B cell (primary cell): ENCODE data around the gene CYFIP1. TPM values are rescaled to one million over a fixed set of nuclear protein-coding genes. Genes with fewer than 3 reads are reported as not detected.

ENCODE experiments used
- ATAC-seq: fragments of 200-7000 bp; cut with Tn5 transposase; one replicate; pipeline ENCODE4 v1.10.0; 2021; ENCODE audit warnings: low read depth, mild to moderate bottlenecking, moderate number of reproducible peaks, moderate library complexity
- CTCF ChIA-PET: fragments of 350-600 bp; sonication (Branson Sonifier 250); formaldehyde crosslinking; loops from one replicate; lab custom pipeline; 2021; ENCODE audit warnings: antibody characterized with exemption, inconsistent platforms; lab: Charles Lee
- POLR2A ChIA-PET: fragments of 350-600 bp; sonication (Branson Sonifier 250); formaldehyde crosslinking; loops from one replicate; lab custom pipeline; 2021; ENCODE audit warnings: antibody characterized with exemption; lab: Charles Lee
- DNase-seq: peaks from one replicate; pipeline ENCODE4 v3.0.0; 2013
- H2AFZ ChIP-seq: 2 replicates; pipeline ENCODE4 v1.6.1; 2012; ENCODE audit warnings: mild to moderate bottlenecking, low read depth, low read length; ENCODE audit not compliant: insufficient read depth, poor library complexity, severe bottlenecking
- H3K27ac ChIP-seq, 2 donors: 1 replicate in 1 of 2; 2 replicates in 1 of 2; pipeline ENCODE4 v1.5.1; 2012 to 2013; ENCODE audit warnings: low read length in 2 of 2, mild to moderate bottlenecking in 2 of 2, moderate library complexity in 1 of 2
- H3K27me3 ChIP-seq, 4 experiments: fragments of 200-600 bp in 1 of 4; sonication (generic) in 1 of 4; replicated peaks in 1 of 4; 1 replicate in 2 of 4; 2 replicates in 2 of 4; pipeline versions ENCODE4 v1.6.1 to v1.7.0; 2013 to 2016; ENCODE audit warnings: low read length in 3 of 4, mild to moderate bottlenecking in 2 of 4, mixed read lengths in 1 of 4, moderate library complexity in 1 of 4; ENCODE audit not compliant: insufficient read depth in 4 of 4, control insufficient read depth in 3 of 4; ENCODE audit errors: control extremely low read depth in 1 of 4
- H3K36me3 ChIP-seq, 2 experiments: replicated peaks in 1 of 2; 1 replicate in 1 of 2; 2 replicates in 1 of 2; pipeline versions ENCODE4 v1.6.1 to v1.7.1; 2013; ENCODE audit warnings: low read length in 1 of 2; ENCODE audit not compliant: insufficient read depth in 2 of 2, control insufficient read depth in 1 of 2; ENCODE audit errors: control extremely low read depth in 1 of 2, extremely low read depth in 1 of 2
- H3K4me1 ChIP-seq, 2 donors: fragments of 200-600 bp in 1 of 2; sonication (generic) in 1 of 2; 1 replicate in 1 of 2; 2 replicates in 1 of 2; pipeline versions ENCODE4 v1.5.1 to v1.6.1; 2013 to 2017; ENCODE audit warnings: low read length in 2 of 2; ENCODE audit not compliant: control insufficient read depth in 2 of 2, insufficient read depth in 2 of 2
- H3K4me2 ChIP-seq: replicated peaks from 2 replicates; pipeline ENCODE3; 2012; ENCODE audit warnings: mild to moderate bottlenecking, low read depth, low read length; ENCODE audit not compliant: poor library complexity, severe bottlenecking
- H3K4me3 ChIP-seq, 5 experiments: fragments of 200-600 bp in 1 of 5; sonication (generic) in 1 of 5; 1 replicate in 3 of 5; 2 replicates in 2 of 5; pipeline versions ENCODE4 v1.5.1 to v1.7.0; 2011 to 2016; ENCODE audit warnings: low read length in 4 of 5, mild to moderate bottlenecking in 4 of 5, low read depth in 2 of 5, control low read depth in 1 of 5, moderate library complexity in 1 of 5; ENCODE audit not compliant: insufficient read depth in 1 of 5; ENCODE audit errors: control extremely low read depth in 1 of 5, extremely low read depth in 1 of 5
- H3K79me2 ChIP-seq: fragments of 200-600 bp; sonication (generic); one replicate; pipeline ENCODE4 v1.6.0; 2016; ENCODE audit warnings: low read length; ENCODE audit not compliant: control insufficient read depth, insufficient read depth
- H3K9ac ChIP-seq: fragments of 200-600 bp; sonication (generic); 2 replicates; pipeline ENCODE4 v1.6.1; 2017; ENCODE audit warnings: mild to moderate bottlenecking, low read length, moderate library complexity
- H3K9me3 ChIP-seq, 3 donors: one replicate each; pipeline versions ENCODE4 v1.6.1 to v1.7.1; 2013; ENCODE audit warnings: low read length in 2 of 3; ENCODE audit not compliant: control insufficient read depth in 2 of 3, insufficient read depth in 1 of 3; ENCODE audit errors: control extremely low read depth in 1 of 3
- H4K20me1 ChIP-seq: 2 replicates; pipeline ENCODE4 v1.6.0; 2012; ENCODE audit warnings: mild to moderate bottlenecking, low read length; ENCODE audit not compliant: insufficient read depth, control insufficient read depth, poor library complexity, severe bottlenecking
- H3K27ac Mint-ChIP-seq: one replicate; pipeline ENCODE4 v1.8.0; 2021; ENCODE audit warnings: mixed read lengths
- H3K27me3 Mint-ChIP-seq: one replicate; pipeline ENCODE4 v1.8.0; 2021; ENCODE audit warnings: mixed read lengths
- H3K4me1 Mint-ChIP-seq: one replicate; pipeline ENCODE4 v1.8.0; 2021; ENCODE audit warnings: mixed read lengths
- H3K4me3 Mint-ChIP-seq: one replicate; pipeline ENCODE4 v1.8.0; 2021; ENCODE audit warnings: mixed read lengths
- H3K9me3 Mint-ChIP-seq: one replicate; pipeline ENCODE4 v1.8.0; 2022; ENCODE audit warnings: mixed read lengths; ENCODE audit not compliant: insufficient read depth
- EZH2 ChIP-seq: IDR thresholded peaks from 2 replicates; pipeline ENCODE4 v1.6.1; 2012; ENCODE audit warnings: borderline replicate concordance, low read depth, mild to moderate bottlenecking, moderate library complexity, low read length; ENCODE audit not compliant: insufficient read depth, poor library complexity, severe bottlenecking
- WGBS: methylation state at CpG from one replicate; pipeline ENCODE4 v1.1.5; 2013; ENCODE audit warnings: missing lambda C conversion rate; ENCODE audit not compliant: insufficient coverage; 5-methylcytosine and 5-hydroxymethylcytosine counted together
- intact Hi-C: fragments of 100-400 bp; cut with micrococcal nuclease; formaldehyde crosslinking; loops from one replicate; pipeline ENCODE4 v1.10.0; 2022
- polyA plus RNA-seq: library from polyadenylated mRNA; depleted of rRNA; stranded (reverse); fragments of >200 nt; gene quantifications from 2 replicates; pipeline ENCODE4 v1.2.3, GENCODE V29; 2012
- total RNA-seq, 2 donors: library from RNA; stranded (reverse); fragments of 120-200 nt in 1 of 2; gene quantifications; 1 replicate in 1 of 2; 2 replicates in 1 of 2; pipeline versions ENCODE4 v1.2.3 to v1.2.4, GENCODE V29; 2013 to 2022
- TF ChIP-seq, protein P1 (sequence below): fragments of 200-600 bp; IDR thresholded peaks from one replicate; pipeline ENCODE4 v1.8.0; 2022; ENCODE audit warnings: antibody characterized with exemption, mild to moderate bottlenecking

The CYFIP1 gene
- total and polyA plus RNA-seq, 2 donors (not counting 1 experiment from before 2014, with no cell fraction given), result 6.2 to 13.5 TPM

DNA sequence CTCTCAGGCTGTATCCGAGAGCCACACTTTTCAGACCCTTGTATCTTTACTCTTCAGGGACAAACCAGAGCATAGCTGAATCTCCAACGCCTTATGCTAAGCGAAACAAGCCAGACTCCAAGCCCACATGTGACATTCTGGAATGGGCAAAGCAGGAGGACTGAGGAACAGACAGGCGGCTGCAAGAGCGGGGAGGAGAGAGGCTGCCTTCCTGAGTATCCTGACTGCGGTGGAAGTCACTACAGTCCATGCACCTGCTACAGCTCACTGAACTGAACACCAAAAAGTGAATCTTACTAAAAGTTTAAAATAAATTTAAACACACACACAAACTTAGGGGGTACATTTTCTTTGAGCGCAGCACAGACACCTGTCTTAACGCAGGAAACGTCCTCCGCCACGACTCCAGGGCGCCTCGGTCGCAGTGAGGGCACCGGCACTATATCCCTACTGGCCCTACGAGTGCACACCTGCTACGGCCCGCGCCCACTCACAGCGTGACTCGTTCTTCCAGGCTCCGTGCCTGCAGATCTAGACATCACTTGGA lies 1.4 kb downstream of the CYFIP1 start:
- H3K4me1 Mint-ChIP-seq, result peaks cover 21% of the 10 kb centered on the region
- intact Hi-C loops, result no loop called here
- no peaks in the 10 kb centered on the region for H3K36me3 ChIP-seq
- peaks cover 19% of the 10 kb centered on the region for H3K27me3 Mint-ChIP-seq
- H3K9ac ChIP-seq, result peak overlapping the region; percentile 80
- H3K4me3 Mint-ChIP-seq, result peak overlapping the region; percentile 98
- peaks cover 16 to 19% of the 10 kb centered on the region in 2 donors for H3K4me1 ChIP-seq
- no peak for TF ChIP-seq EZH2
- TF ChIP-seq, protein P1, sequence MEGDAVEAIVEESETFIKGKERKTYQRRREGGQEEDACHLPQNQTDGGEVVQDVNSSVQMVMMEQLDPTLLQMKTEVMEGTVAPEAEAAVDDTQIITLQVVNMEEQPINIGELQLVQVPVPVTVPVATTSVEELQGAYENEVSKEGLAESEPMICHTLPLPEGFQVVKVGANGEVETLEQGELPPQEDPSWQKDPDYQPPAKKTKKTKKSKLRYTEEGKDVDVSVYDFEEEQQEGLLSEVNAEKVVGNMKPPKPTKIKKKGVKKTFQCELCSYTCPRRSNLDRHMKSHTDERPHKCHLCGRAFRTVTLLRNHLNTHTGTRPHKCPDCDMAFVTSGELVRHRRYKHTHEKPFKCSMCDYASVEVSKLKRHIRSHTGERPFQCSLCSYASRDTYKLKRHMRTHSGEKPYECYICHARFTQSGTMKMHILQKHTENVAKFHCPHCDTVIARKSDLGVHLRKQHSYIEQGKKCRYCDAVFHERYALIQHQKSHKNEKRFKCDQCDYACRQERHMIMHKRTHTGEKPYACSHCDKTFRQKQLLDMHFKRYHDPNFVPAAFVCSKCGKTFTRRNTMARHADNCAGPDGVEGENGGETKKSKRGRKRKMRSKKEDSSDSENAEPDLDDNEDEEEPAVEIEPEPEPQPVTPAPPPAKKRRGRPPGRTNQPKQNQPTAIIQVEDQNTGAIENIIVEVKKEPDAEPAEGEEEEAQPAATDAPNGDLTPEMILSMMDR, result no peak
- peaks cover 0 to 2% (median 0%) of the 10 kb centered on the region in 3 donors for H3K9me3 ChIP-seq
- POLR2A ChIA-PET, result no interaction called here
- peak overlapping the region in 4 of 5 experiments; percentile 37 to 84 (median 68) for H3K4me3 ChIP-seq
- no peaks in the 10 kb centered on the region for H3K9me3 Mint-ChIP-seq
- H3K27me3 ChIP-seq, result peaks cover 0 to 27% (median 8%) of the 10 kb centered on the region in 4 experiments
- ATAC-seq, result peak; percentile 19
- WGBS, result 17% methylated on average over 20 of the region's 22 CpGs
- H3K27ac ChIP-seq, result no peak overlapping the region
- H4K20me1 ChIP-seq, result no peaks in the 10 kb centered on the region
- H3K4me2 ChIP-seq, result peak overlapping the region; percentile 99
- H2AFZ ChIP-seq, result peak overlapping the region; percentile 86
- peak; percentile 42 for DNase-seq
- CTCF ChIA-PET, result no interaction called here
- H3K27ac Mint-ChIP-seq, result no peak overlapping the region
- H3K79me2 ChIP-seq, result no peaks in the 10 kb centered on the region

- Mint-ChIP-seq H3K4me1 (peaks cover 24% of the 10 kb centered on the region), H3K9me3 (no peaks in the 10 kb centered on the region), H3K4me3 (no peak overlapping the region), H3K27me3 (peaks cover 13% of the 10 kb centered on the region), H3K27ac (no peak overlapping the region)
- Histone ChIP-seq H3K36me3 (no peaks in the 10 kb centered on the region), H3K79me2 (no peaks in the 10 kb centered on the region), H3K4me3 (no peak overlapping the region), H3K27me3 (peaks cover 0 to 12% (median 8%) of the 10 kb centered on the region in 4 experiments), H3K9me3 (peaks cover 0 to 2% (median 2%) of the 10 kb centered on the region in 3 donors), H3K4me2 (no peak overlapping the region), H2AFZ (no peak overlapping the region), H4K20me1 (no peaks in the 10 kb centered on the region), H3K4me1 (peaks cover 13% of the 10 kb centered on the region in 2 donors), H3K9ac (no peak overlapping the region), H3K27ac (no peak overlapping the region)
- ATAC-seq, result no peak
- intact Hi-C loops, result no loop called here
- POLR2A ChIA-PET, result no interaction called here
- no peak for TF ChIP-seq EZH2
- TF ChIP-seq, protein P1, result no peak
- DNase-seq, result no peak
- 60% methylated on average over 3 of the region's 4 CpGs for WGBS
- CTCF ChIA-PET, result interaction anchor here (0.7 kb wide), 1 partner anchor 92 kb away, joined by 3 read pairs; no protein-coding TSS in a partner anchor
These were observed 5.4 kb downstream of the CYFIP1 start for GRCh38 chr15:22974745-22975144.
